GM20000 (cell line): ENCODE data around the gene SS18L1.

Experiments
- DNase-seq: peaks from one replicate; pipeline ENCODE4 v3.0.0; 2012; ENCODE audit warnings: low spot score
- TF ChIP-seq, protein P1 (sequence below): IDR thresholded peaks from 2 replicates; pipeline ENCODE4 v1.5.1; 2012; ENCODE audit warnings: mild to moderate bottlenecking, control low read depth; ENCODE audit errors: extremely low read depth, missing control alignments

Gene SS18L1

DNA sequence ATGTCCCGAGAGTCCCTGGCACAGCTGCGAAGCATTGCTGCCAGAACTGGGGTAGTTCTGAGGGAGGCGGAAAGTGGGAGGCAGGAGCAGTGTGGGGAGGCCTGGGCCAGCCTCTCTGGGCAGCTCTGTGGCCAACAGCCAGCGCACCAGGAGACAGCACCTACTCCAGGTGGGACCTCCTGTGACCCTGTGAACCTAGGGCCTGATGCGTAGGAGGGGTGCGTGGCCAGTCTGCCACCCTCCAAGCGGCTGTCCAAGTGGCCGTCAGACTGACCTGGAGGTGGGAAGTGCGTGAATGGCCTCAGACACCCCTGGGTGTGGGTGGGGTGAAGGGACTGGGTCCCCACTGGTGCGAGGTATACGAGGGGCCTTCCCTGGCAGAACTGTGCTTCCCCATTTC, 15.5 kb downstream of the SS18L1 start:
- TF ChIP-seq, protein P1, sequence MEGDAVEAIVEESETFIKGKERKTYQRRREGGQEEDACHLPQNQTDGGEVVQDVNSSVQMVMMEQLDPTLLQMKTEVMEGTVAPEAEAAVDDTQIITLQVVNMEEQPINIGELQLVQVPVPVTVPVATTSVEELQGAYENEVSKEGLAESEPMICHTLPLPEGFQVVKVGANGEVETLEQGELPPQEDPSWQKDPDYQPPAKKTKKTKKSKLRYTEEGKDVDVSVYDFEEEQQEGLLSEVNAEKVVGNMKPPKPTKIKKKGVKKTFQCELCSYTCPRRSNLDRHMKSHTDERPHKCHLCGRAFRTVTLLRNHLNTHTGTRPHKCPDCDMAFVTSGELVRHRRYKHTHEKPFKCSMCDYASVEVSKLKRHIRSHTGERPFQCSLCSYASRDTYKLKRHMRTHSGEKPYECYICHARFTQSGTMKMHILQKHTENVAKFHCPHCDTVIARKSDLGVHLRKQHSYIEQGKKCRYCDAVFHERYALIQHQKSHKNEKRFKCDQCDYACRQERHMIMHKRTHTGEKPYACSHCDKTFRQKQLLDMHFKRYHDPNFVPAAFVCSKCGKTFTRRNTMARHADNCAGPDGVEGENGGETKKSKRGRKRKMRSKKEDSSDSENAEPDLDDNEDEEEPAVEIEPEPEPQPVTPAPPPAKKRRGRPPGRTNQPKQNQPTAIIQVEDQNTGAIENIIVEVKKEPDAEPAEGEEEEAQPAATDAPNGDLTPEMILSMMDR, result no peak

DNA sequence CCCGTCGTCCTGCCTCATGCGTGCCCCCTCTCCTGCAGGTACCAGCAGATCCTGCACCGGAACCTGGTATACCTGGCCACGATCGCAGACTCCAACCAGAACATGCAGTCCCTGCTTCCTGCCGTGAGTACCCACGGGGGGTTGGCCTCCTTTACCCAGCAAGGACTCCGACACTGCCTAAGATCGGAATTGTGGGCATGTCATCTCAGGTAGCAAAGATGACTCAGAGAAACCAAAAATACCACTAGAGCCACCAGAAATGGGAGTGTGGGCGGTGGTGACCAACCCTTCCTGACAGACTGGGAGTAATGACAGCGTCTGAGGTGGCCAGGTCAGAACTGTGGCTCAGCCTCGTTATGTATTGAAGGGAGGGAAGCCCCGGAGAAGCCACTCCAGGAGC, 16.3 kb downstream of the SS18L1 start:
- DNase-seq, result peak; percentile 85
- TF ChIP-seq, protein P1, result no peak

More for the DNA sequence above, 15.5 kb downstream of the SS18L1 start:
- no peak for DNase-seq

- TF ChIP-seq, protein P1, result no peak
- DNase-seq, result no peak
Measured at GRCh38 chr20:62160253-62160652, 16.7 kb downstream of the SS18L1 start.

DNA sequence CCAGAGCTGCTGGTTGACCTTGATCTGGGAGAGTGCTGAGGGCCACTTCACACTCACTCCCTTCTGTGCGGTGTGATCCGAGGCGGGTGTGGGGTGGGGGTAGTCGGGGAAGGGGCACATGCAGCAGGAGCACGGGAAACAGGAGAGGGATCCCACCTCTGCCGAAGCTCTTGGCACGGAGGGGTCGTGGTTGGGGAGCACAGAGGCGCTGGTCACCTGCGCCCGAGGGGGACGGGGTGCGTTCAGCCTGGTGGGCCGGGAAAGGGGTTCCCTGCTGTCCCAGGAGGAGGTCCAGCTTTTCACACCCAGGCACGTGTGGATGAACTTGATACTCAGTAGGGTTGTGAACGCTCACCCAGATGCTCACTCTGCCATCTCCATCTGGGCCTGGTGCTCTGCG, 17.3 kb downstream of the SS18L1 start:
- no peak for DNase-seq
- TF ChIP-seq, protein P1, result no peak

DNA sequence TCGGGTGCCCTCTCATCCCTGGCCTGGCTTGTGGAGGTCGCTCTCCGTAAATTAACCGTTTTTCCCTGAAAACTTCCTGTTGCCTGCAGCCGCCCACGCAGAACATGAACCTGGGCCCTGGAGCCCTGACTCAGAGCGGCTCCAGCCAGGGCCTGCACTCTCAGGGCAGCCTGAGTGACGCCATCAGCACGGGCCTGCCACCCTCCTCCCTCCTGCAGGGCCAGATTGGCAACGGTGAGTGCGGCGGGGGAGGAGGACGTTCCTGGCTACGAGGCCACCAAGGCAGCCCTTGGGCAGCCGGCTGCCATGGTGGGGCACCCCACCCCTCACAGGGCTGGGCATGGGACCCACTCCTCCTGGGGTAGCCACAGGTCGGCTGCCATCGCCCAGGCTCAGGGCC, 17.8 kb downstream of the SS18L1 start:
- no peak for DNase-seq
- TF ChIP-seq, protein P1, result no peak

GRCh38 chr20:62162765-62163484, 19.4 kb downstream of the SS18L1 start:
- TF ChIP-seq, protein P1, result no peak

GRCh38 chr20:62163485-62163865, 19.9 kb downstream of the SS18L1 start:
- DNase-seq, result no peak
- TF ChIP-seq, protein P1, result no peak

More at GRCh38 chr20:62162765-62163484, 19.4 kb downstream of the SS18L1 start:
- no peak for DNase-seq
